Activated naive CD4-positive, alpha-beta T cell treated with anti-CD3 and anti-CD28 coated beads, Interleukin-2, amount 10 ng/mL, durations not matched to agents 7 days and 5 days (primary cell): ENCODE results near the gene MYO1F.
"Not testable (repeated sequence)": the region's sequence is repeated elsewhere in the genome, so short reads cannot be mapped to it uniquely, and the experiment has no call there.

Source experiments
- CTCF ChIA-PET: fragments of 350-600 bp; sonication (Branson Sonifier 250); formaldehyde crosslinking; loops from one replicate; lab custom pipeline; 2021; ENCODE audit warnings: antibody characterized with exemption; lab: Charles Lee
- DNase-seq: peaks from one replicate; pipeline ENCODE4 v3.0.0-alpha.2; 2020
- H3K27ac Mint-ChIP-seq: one replicate; pipeline ENCODE4 v1.8.0; 2021; ENCODE audit warnings: mild to moderate bottlenecking, moderate library complexity, mixed read lengths
- H3K27me3 Mint-ChIP-seq: one replicate; pipeline ENCODE4 v1.8.0; 2021; ENCODE audit warnings: mild to moderate bottlenecking, mixed read lengths
- H3K36me3 Mint-ChIP-seq: one replicate; pipeline ENCODE4 v1.8.0; 2021; ENCODE audit warnings: mixed read lengths
- H3K4me1 Mint-ChIP-seq: one replicate; pipeline ENCODE4 v1.8.0; 2021; ENCODE audit warnings: mixed read lengths
- H3K4me3 Mint-ChIP-seq: one replicate; pipeline ENCODE4 v1.8.0; 2021; ENCODE audit warnings: mild to moderate bottlenecking, moderate library complexity, mixed read lengths
- H3K9me3 Mint-ChIP-seq: one replicate; pipeline ENCODE4 v1.8.0; 2021; ENCODE audit warnings: mixed read lengths

Gene MYO1F

DNA sequence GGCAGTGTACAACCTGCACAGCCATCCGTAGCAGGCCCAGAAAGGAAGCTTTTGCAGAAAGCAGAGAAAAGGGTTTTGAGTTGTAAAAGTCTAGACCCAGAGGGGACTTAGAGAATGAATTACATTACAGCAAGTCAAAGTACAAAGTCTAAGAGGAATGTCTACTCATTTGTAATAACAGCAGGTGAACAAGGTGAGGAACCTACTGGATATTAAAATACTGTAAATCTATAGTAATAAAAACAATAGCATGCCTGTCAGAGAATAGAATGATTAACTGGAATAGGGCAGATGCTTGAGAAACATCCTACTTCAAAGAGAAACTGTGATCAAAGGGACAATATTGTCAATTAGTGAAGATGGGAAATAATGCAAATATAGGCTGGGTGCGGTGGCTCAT, 45.0 kb downstream of the MYO1F start:
- no peak for DNase-seq
- CTCF ChIA-PET = interaction anchor here (1.7 kb wide), 1 partner anchor 48 kb away, joined by 11 read pairs; no protein-coding TSS in a partner anchor
- Mint-ChIP-seq H3K36me3 (peaks cover 68% of the 10 kb centered on the region), H3K4me1 (no peaks in the 10 kb centered on the region), H3K27me3 (no peaks in the 10 kb centered on the region), H3K4me3 (no peak overlapping the region), H3K9me3 (no peaks in the 10 kb centered on the region), H3K27ac (no peak overlapping the region)

DNA sequence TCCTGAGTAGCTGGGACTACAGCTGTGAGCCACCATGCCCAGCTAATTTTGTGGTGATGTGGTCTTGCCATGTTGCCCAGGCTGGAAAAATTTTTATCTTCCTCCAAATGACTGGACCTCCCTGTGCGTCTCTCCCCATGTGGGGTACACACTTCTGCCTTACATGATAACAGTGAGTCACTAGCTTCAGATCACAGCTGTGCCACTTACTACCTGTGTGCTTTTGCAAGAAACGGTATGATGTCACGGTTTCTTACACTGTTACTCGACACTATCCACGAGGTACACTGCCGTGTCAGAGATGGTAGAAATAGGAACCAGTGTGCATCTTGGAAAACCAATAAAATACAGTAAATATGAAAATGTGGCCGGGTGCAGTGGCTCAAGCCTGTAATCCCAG, 45.8 kb downstream of the MYO1F start:
- CTCF ChIA-PET = interaction anchor here (1.7 kb wide), 1 partner anchor 49 kb away, joined by 11 read pairs; no protein-coding TSS in a partner anchor
- Mint-ChIP-seq H3K36me3 (peaks cover 68% of the 10 kb centered on the region), H3K27ac (no peak overlapping the region)

GRCh38 chr19:8530061-8530679, 47.1 kb downstream of the MYO1F start:
- H3K27me3 Mint-ChIP-seq = no peaks in the 10 kb centered on the region
- no peak for DNase-seq
- CTCF ChIA-PET = no interaction called here
- H3K4me1 Mint-ChIP-seq = no peaks in the 10 kb centered on the region
- no peak overlapping the region for H3K4me3 Mint-ChIP-seq
- H3K36me3 Mint-ChIP-seq = peaks cover 59% of the 10 kb centered on the region
- H3K9me3 Mint-ChIP-seq = no peaks in the 10 kb centered on the region
- H3K27ac Mint-ChIP-seq = peak overlapping the region; percentile 14

More for the DNA sequence above, 45.8 kb downstream of the MYO1F start:
- no peak overlapping the region for H3K4me3 Mint-ChIP-seq
- no peaks in the 10 kb centered on the region for H3K4me1 Mint-ChIP-seq
- no peaks in the 10 kb centered on the region for H3K9me3 Mint-ChIP-seq
- DNase-seq = no peak
- H3K27me3 Mint-ChIP-seq = no peaks in the 10 kb centered on the region

DNA sequence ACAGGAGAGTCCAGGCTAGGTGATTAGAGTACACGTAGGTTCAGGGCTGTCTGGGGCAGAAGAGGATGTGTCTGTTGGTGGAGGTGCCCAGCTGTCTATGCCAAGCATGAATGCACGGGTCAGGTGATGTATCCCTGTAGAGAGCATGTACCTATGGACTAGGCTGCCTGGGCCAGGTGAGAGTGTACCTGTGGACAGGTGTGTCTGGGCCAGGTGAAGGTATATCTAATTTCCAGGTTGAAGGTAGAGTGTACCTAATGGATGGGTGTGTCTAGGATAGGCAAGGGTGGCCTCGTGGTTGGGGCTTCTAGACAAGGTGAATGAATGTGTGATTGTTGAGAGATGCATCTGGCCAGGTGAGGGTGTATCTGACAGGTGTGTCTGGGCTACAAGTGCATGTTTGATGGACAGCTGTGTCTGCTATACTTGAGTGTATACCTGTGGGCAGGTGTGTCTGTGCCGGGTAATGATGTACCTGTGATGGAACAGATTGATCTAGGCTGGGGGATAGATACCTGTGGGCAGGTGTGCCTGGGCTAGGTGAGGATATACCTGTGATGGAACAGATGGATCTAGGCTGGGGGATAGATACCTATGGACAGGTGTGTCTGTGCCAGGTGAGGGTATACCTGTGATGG, 47.8 kb downstream of the MYO1F start:
- no peak overlapping the region for H3K4me3 Mint-ChIP-seq
- peaks cover 56% of the 10 kb centered on the region for H3K36me3 Mint-ChIP-seq
- CTCF ChIA-PET = no interaction called here
- H3K27ac Mint-ChIP-seq = no peak overlapping the region
- DNase-seq = no peak
- peaks cover 2% of the 10 kb centered on the region for H3K4me1 Mint-ChIP-seq
- H3K9me3 Mint-ChIP-seq = no peaks in the 10 kb centered on the region
- no peaks in the 10 kb centered on the region for H3K27me3 Mint-ChIP-seq

- H3K36me3 Mint-ChIP-seq = peaks cover 53% of the 10 kb centered on the region
- H3K27ac Mint-ChIP-seq = no peak overlapping the region
- peaks cover 2% of the 10 kb centered on the region for H3K4me1 Mint-ChIP-seq
- CTCF ChIA-PET = no interaction called here
- no peaks in the 10 kb centered on the region for H3K27me3 Mint-ChIP-seq
- no peaks in the 10 kb centered on the region for H3K9me3 Mint-ChIP-seq
- H3K4me3 Mint-ChIP-seq = no peak overlapping the region
- no peak for DNase-seq
Measured at GRCh38 chr19:8528500-8528899, 48.7 kb downstream of the MYO1F start.

DNA sequence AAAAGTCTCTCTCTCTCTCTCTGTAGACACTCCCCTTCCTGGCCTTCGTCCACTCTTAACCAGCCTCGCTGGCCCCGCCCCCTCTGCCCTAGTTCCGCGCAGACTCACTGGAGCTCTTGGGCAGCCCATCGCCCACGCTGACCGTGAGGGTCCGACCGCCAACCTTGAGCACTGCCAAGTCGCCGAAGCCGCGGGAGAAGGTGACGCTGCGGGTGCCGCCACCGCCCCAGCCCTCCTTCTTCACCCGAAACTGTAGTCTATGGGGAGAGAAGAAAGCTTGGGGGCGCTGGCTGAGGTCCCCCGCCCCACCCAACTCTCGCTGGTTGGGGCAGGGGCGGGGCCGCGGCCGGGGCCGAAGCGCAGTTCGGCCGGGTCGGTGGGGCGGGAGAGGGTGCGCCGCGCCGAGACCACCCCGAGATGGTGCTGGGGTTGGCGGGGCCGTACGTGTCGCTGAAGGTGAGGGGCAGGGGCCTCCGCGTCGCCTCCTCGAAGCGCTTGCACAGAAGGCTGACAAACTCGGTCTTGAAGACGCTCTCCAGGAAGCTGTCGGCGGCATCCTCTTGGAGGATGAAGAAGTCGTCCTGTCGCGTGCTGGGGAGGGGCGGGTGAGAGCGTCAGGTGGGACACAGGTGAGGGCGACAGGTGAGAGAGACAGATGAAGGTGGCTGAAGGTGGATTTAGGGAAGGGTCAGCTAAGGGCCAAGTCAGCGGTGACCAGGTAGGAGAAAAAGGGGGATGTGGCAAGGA, 50.7 kb downstream of the MYO1F start:
- DNase-seq = no peak
- Mint-ChIP-seq H3K36me3 (peaks cover 50% of the 10 kb centered on the region), H3K4me3 (no peak overlapping the region), H3K9me3 (no peaks in the 10 kb centered on the region), H3K4me1 (peaks cover 2% of the 10 kb centered on the region), H3K27ac (no peak overlapping the region), H3K27me3 (no peaks in the 10 kb centered on the region)
- CTCF ChIA-PET = no interaction called here

- CTCF ChIA-PET = interaction anchor here (1.5 kb wide), 1 partner anchor 53 kb away, joined by 6 read pairs; no protein-coding TSS in a partner anchor
- DNase-seq = no peak
- Mint-ChIP-seq H3K27me3 (no peaks in the 10 kb centered on the region), H3K9me3 (no peaks in the 10 kb centered on the region), H3K36me3 (peaks cover 53% of the 10 kb centered on the region), H3K27ac (no peak overlapping the region), H3K4me3 (no peak overlapping the region), H3K4me1 (peaks cover 10% of the 10 kb centered on the region)
Measured at GRCh38 chr19:8525401-8525684, 51.9 kb downstream of the MYO1F start.

- Mint-ChIP-seq H3K27ac (peak overlapping the region; percentile 97), H3K36me3 (peaks cover 43% of the 10 kb centered on the region), H3K4me1 (peaks cover 60% of the 10 kb centered on the region)
Measured at GRCh38 chr19:8519388-8519787, 57.9 kb downstream of the MYO1F start.

DNA sequence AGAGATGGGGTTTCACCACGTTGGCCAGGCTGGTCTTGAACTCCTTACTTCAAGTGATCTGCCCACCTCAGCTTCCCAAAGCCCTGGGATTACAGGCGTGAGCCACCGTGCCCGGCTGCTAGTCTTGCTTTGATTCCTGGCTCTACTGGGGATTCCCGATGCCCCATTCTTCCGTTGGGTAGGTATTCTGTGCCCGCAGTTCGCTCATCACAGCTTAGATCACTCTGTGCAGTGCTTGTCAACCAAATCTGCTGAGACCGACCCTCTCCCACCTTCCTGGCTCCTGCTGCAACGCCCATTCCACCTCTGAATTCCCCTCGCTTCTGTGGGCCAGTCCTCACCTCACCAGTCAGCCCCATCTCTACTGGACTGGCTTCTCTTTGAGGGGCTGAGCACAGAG, 58.7 kb downstream of the MYO1F start:
- Mint-ChIP-seq H3K4me1 (peaks cover 65% of the 10 kb centered on the region), H3K36me3 (peaks cover 45% of the 10 kb centered on the region), H3K4me3 (peak overlapping the region; percentile 47), H3K27me3 (no peaks in the 10 kb centered on the region), H3K9me3 (no peaks in the 10 kb centered on the region), H3K27ac (peak overlapping the region; percentile 97)
- DNase-seq = no peak
- CTCF ChIA-PET = interaction anchor here (1.3 to 9.6 kb wide), 2 partner anchors 51 to 61 kb away, joined by 5 to 82 read pairs; partner anchors contain the start of gene MYO1F

More at GRCh38 chr19:8519388-8519787, 57.9 kb downstream of the MYO1F start:
- Mint-ChIP-seq H3K27me3 (no peaks in the 10 kb centered on the region), H3K4me3 (no peak overlapping the region), H3K9me3 (no peaks in the 10 kb centered on the region)
- DNase-seq = no peak
- CTCF ChIA-PET = interaction anchor here (9.6 kb wide), 1 partner anchor 60 kb away, joined by 82 read pairs; the partner anchor contains the start of gene MYO1F

GRCh38 chr19:8517551-8518442, 59.4 kb downstream of the MYO1F start:
- CTCF ChIA-PET = interaction anchor here (1.3 to 9.6 kb wide), 2 partner anchors 51 to 62 kb away, joined by 5 to 82 read pairs; partner anchors contain the start of gene MYO1F
- peak overlapping the region; percentile 41 for H3K4me3 Mint-ChIP-seq
- peaks cover 69% of the 10 kb centered on the region for H3K4me1 Mint-ChIP-seq
- no peaks in the 10 kb centered on the region for H3K27me3 Mint-ChIP-seq
- peak overlapping the region; percentile 97 for H3K27ac Mint-ChIP-seq
- DNase-seq = peak; percentile 79
- H3K9me3 Mint-ChIP-seq = no peaks in the 10 kb centered on the region
- peaks cover 42% of the 10 kb centered on the region for H3K36me3 Mint-ChIP-seq

DNA sequence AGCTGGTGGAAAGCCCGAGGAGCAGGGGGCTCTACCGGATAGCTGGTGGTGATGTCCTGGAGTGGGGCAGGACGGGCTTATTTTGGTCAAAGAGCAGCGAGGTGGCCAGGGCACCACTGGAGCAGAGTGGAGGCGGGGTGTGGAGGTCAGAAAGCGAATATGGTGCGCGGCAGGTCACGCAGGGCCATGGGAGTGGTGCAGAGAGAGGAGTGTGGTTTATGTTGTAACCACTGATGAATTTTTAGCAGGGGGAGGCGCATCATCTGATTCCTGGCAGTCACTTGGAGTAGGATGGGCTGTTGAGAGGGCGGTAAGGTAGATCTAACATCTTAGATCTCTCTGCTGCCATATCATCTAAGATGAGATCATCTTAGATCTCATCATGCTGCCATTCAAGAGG, 61.9 kb downstream of the MYO1F start:
- Mint-ChIP-seq H3K36me3 (peaks cover 32% of the 10 kb centered on the region), H3K27me3 (no peaks in the 10 kb centered on the region), H3K27ac (peak overlapping the region; percentile 97), H3K9me3 (no peaks in the 10 kb centered on the region), H3K4me3 (peak overlapping the region; percentile 84), H3K4me1 (peaks cover 69% of the 10 kb centered on the region)
- peak; percentile 84 for DNase-seq
- CTCF ChIA-PET = interaction anchor here (1.1 to 9.6 kb wide), 2 partner anchors 54 to 64 kb away, joined by 4 to 82 read pairs; partner anchors contain the start of gene MYO1F

GRCh38 chr19:8514505-8515009, 62.7 kb downstream of the MYO1F start:
- peaks cover 29% of the 10 kb centered on the region for H3K36me3 Mint-ChIP-seq
- H3K27ac Mint-ChIP-seq = peak overlapping the region; percentile 97
- not testable (repeated sequence) for H3K9me3 Mint-ChIP-seq, DNase-seq, H3K27me3 Mint-ChIP-seq
- H3K4me3 Mint-ChIP-seq = peak overlapping the region; percentile 84
- CTCF ChIA-PET = interaction anchor here (1.0 to 9.6 kb wide), 4 partner anchors 55 to 102 kb away, joined by 3 to 82 read pairs (median 4); partner anchors contain the start of gene MYO1F
- H3K4me1 Mint-ChIP-seq = peaks cover 65% of the 10 kb centered on the region
